Retinal pigment epithelial cell (primary cell): ENCODE data around the gene GLDC.

ENCODE experiments used
- DNase-seq: peaks from one replicate; pipeline ENCODE4 v3.0.0-alpha.2; 2010; ENCODE audit warnings: low read depth
- H3K4me3 ChIP-seq: 2 replicates; pipeline ENCODE4 v1.5.1; 2011; ENCODE audit warnings: mild to moderate bottlenecking, low read length, control low read depth, moderate library complexity
- TF ChIP-seq, protein P1 (sequence below): conservative IDR thresholded peaks from 2 replicates; pipeline ENCODE4 v1.5.1; 2011; ENCODE audit warnings: low read depth, low read length, control low read depth, inconsistent platforms

Gene GLDC

DNA sequence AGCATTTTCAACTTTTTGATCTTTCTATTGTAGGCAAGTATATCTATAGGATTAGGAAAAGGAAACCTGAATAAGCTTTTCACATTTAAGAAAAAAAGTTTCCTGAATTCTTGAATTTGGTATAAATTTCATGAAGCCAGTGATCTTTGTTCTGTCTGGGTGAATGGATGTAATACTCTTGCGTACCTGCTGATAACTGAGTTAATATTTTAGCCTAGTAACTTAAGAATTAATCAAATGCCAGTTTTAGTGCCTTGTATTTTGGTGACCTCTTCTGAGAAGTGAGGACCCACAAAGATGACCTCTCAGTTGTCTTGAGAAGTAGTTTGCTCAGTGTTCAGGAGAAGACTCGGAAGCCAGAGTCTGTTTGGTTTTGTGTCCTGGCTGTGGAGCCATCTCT lies 154.7 kb downstream of the GLDC start:
- no peak for DNase-seq
- no peak overlapping the region for H3K4me3 ChIP-seq
- TF ChIP-seq, protein P1, sequence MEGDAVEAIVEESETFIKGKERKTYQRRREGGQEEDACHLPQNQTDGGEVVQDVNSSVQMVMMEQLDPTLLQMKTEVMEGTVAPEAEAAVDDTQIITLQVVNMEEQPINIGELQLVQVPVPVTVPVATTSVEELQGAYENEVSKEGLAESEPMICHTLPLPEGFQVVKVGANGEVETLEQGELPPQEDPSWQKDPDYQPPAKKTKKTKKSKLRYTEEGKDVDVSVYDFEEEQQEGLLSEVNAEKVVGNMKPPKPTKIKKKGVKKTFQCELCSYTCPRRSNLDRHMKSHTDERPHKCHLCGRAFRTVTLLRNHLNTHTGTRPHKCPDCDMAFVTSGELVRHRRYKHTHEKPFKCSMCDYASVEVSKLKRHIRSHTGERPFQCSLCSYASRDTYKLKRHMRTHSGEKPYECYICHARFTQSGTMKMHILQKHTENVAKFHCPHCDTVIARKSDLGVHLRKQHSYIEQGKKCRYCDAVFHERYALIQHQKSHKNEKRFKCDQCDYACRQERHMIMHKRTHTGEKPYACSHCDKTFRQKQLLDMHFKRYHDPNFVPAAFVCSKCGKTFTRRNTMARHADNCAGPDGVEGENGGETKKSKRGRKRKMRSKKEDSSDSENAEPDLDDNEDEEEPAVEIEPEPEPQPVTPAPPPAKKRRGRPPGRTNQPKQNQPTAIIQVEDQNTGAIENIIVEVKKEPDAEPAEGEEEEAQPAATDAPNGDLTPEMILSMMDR, result no peak

DNA sequence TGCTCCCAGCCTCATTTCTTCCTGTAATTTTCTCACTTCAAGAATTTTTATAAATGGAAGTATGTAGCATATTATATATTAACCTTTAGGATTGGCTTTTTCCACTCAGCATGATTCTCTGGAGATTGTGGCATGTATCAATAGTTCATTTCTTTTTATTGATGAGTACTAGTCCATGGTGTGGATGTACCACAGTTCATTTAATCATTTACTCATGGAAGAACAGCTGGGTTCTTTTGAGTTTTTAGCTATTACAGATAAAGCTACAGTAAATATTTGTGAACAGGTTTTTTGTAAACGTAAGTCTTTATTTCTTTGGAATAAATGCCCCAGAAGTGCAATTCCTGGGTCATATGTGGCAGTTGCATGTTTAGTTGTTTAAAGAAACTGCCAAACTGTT lies 156.4 kb downstream of the GLDC start:
- TF ChIP-seq, protein P1, result no peak
- no peak for DNase-seq
- no peak overlapping the region for H3K4me3 ChIP-seq

DNA sequence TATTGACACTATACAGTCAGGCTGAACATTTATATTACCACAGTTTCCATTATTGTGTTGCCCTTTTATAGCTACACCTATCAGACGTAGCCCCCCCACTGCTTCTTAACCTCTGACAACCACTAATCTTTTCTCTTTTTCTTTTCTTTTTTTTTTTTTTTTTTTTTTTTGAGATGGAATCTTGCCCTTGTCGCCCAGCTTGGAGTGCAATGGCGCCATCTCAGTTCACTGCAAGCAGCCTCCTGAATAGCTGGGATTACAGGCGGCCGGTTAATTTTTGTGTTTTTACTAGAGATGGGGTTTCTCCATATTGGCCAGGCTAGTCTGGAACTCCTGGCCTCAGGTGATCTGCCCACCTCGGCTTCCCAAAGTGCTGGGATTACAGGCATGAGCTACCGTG lies 157.1 kb downstream of the GLDC start:
- no peak for DNase-seq
- H3K4me3 ChIP-seq, result no peak overlapping the region
- TF ChIP-seq, protein P1, result no peak

DNA sequence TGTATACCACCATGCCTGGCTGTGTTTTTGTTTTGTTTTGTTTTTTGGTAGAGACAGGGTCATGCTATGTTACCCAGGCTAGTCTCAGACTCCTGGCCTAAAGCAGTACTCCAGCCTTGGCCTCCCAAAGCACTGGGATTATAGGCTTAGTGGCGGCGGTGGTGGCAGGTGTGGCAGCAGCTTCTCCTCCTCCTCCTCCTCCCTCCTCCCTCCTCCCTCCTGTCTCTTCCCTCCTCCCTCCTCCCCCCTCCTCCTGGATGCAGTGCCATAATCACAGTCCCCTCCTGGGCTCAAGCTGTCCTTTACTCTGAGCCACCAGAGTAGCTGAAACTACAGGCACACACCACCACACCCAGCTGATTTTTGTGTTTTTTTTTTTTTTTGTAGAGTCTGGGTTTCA lies 161.3 kb downstream of the GLDC start:
- no peak overlapping the region for H3K4me3 ChIP-seq
- DNase-seq, result no peak
- TF ChIP-seq, protein P1, result no peak
